IgD-negative memory B cell (primary cell): ENCODE measurements around the gene GRIK2. TPM values are rescaled to one million over a fixed set of nuclear protein-coding genes. Genes with fewer than 3 reads are reported as not detected.
A peak's percentile ranks its signal among the peaks of the same experiment; 100 is the strongest.

ENCODE experiments used
- H3K27ac Mint-ChIP-seq, 3 donors: one replicate each; pipeline ENCODE4 v1.8.0; 2020 to 2022; ENCODE audit warnings: mild to moderate bottlenecking in 3 of 3, mixed read lengths in 3 of 3, moderate library complexity in 1 of 3
- H3K27me3 Mint-ChIP-seq: one replicate; pipeline ENCODE4 v1.8.0; 2021; ENCODE audit warnings: mixed read lengths
- H3K36me3 Mint-ChIP-seq: one replicate; pipeline ENCODE4 v1.8.0; 2020; ENCODE audit warnings: mild to moderate bottlenecking, mixed read lengths
- H3K4me1 Mint-ChIP-seq, 3 donors: one replicate each; pipeline ENCODE4 v1.8.0; 2020 to 2022; ENCODE audit warnings: mixed read lengths in 3 of 3, mild to moderate bottlenecking in 1 of 3
- H3K4me3 Mint-ChIP-seq, 4 donors: one replicate each; pipeline ENCODE4 v1.8.0; 2020 to 2022; ENCODE audit warnings: mild to moderate bottlenecking in 4 of 4, mixed read lengths in 4 of 4, moderate library complexity in 3 of 4
- H3K9me3 Mint-ChIP-seq, 3 donors: one replicate each; pipeline ENCODE4 v1.8.0; 2020 to 2021; ENCODE audit warnings: mixed read lengths in 3 of 3, mild to moderate bottlenecking in 1 of 3
- polyA plus RNA-seq: library from polyadenylated mRNA; unstranded; fragments of 300-500 nt; fragmentation: Illumina TruSeq; gene quantifications from one replicate; pipeline ENCODE4 v1.2.3, GENCODE V29; 2021

The GRIK2 gene
- polyA plus RNA-seq, 1 donor from 2014 or later: not detected

GRCh38 chr6:101800598-101800997, 407.1 kb downstream of the GRIK2 start:
- Mint-ChIP-seq H3K4me3 (no peak overlapping the region), H3K27me3 (no peaks in the 10 kb centered on the region), H3K9me3 (peaks cover 0 to 2% (median 0%) of the 10 kb centered on the region in 3 donors), H3K27ac (no peak overlapping the region), H3K36me3 (no peaks in the 10 kb centered on the region), H3K4me1 (no peaks in the 10 kb centered on the region)

GRCh38 chr6:101803136-101803535, 409.6 kb downstream of the GRIK2 start:
- Mint-ChIP-seq H3K27ac (no peak overlapping the region), H3K9me3 (no peaks in the 10 kb centered on the region), H3K27me3 (no peaks in the 10 kb centered on the region), H3K36me3 (no peaks in the 10 kb centered on the region), H3K4me1 (no peaks in the 10 kb centered on the region), H3K4me3 (no peak overlapping the region)

DNA sequence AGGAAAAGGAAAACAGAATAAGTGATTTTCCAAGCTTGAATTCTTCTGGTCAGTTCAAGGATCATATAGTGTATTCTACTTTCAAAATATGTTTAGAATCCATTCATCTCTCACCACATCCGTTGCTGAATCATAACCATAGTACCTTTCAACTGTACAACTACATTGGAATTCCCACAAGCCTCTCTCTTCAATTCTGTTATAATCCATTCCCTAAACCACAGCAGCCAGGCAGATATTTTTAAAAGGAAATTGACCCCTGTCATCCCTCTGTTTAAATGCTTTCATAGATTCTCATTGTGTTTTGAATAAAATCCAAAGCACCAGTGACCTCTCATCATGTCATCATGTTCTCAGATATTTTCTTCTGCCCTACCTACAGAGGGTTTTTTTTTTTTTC, 412.7 kb downstream of the GRIK2 start:
- H3K4me3 Mint-ChIP-seq: no peak overlapping the region
- no peaks in the 10 kb centered on the region for H3K36me3 Mint-ChIP-seq

GRCh38 chr6:101811108-101811507, 417.6 kb downstream of the GRIK2 start:
- Mint-ChIP-seq H3K4me1 (no peaks in the 10 kb centered on the region), H3K36me3 (no peaks in the 10 kb centered on the region), H3K9me3 (peaks cover 0 to 2% (median 0%) of the 10 kb centered on the region in 3 donors), H3K4me3 (no peak overlapping the region), H3K27ac (no peak overlapping the region), H3K27me3 (no peaks in the 10 kb centered on the region)

More for the DNA sequence above, 412.7 kb downstream of the GRIK2 start:
- Mint-ChIP-seq H3K9me3 (no peaks in the 10 kb centered on the region), H3K27ac (no peak overlapping the region), H3K4me1 (no peaks in the 10 kb centered on the region), H3K27me3 (no peaks in the 10 kb centered on the region)

GRCh38 chr6:101816716-101817115, 423.2 kb downstream of the GRIK2 start:
- no peaks in the 10 kb centered on the region for H3K4me1 Mint-ChIP-seq
- H3K9me3 Mint-ChIP-seq: peaks cover 0 to 2% (median 0%) of the 10 kb centered on the region in 3 donors
- H3K36me3 Mint-ChIP-seq: no peaks in the 10 kb centered on the region
- no peak overlapping the region for H3K4me3 Mint-ChIP-seq
- no peak overlapping the region for H3K27ac Mint-ChIP-seq
- H3K27me3 Mint-ChIP-seq: no peaks in the 10 kb centered on the region

DNA sequence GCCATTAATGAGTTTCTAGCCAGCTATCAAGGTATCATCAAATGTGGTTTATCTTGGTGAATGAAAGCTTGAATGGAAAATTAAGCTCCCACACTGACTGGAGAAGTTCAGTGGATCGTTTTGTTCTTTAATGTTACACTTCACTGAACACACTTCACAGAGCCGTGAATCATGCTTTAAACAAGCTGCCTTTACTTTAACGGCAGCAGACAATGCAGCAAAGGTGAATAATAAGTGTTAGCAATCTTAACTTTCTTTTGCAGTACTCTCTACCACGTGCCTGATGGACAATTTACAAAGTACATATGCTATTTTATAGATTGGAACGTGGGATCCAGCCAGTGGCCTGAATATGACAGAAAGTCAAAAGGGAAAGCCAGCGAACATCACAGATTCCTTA, 424.5 kb downstream of the GRIK2 start:
- Mint-ChIP-seq H3K27ac (no peak overlapping the region), H3K27me3 (no peaks in the 10 kb centered on the region)

GRCh38 chr6:101824551-101825345, 431.2 kb downstream of the GRIK2 start:
- H3K4me3 Mint-ChIP-seq: no peak overlapping the region
- H3K36me3 Mint-ChIP-seq: no peaks in the 10 kb centered on the region
- H3K27ac Mint-ChIP-seq: no peak overlapping the region
- H3K4me1 Mint-ChIP-seq: no peaks in the 10 kb centered on the region
- H3K27me3 Mint-ChIP-seq: no peaks in the 10 kb centered on the region
- H3K9me3 Mint-ChIP-seq: peaks cover 4 to 11% (median 5%) of the 10 kb centered on the region in 3 donors

More for the DNA sequence above, 424.5 kb downstream of the GRIK2 start:
- Mint-ChIP-seq H3K36me3 (no peaks in the 10 kb centered on the region), H3K9me3 (peaks cover 0 to 3% (median 2%) of the 10 kb centered on the region in 3 donors), H3K4me3 (no peak overlapping the region), H3K4me1 (no peaks in the 10 kb centered on the region)

DNA sequence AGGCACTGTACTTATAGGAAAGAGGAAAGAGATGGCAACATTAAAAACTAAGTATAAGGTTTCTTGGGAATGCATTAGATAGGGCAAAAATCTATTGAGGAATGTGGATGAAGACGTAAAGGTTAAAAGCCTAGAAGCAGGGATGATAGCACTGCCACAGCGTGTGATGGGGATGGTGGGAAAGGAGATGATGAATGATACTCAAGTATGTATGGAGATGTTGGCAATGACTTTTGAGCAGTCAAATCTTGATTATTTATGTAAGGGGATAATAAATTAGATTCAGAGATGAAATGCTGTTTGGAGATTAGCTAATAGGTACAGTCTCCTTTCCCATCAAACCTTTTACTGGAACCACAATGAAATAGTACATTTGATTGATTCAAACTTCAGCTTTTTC, 432.8 kb downstream of the GRIK2 start:
- H3K9me3 Mint-ChIP-seq: peaks cover 6 to 11% (median 6%) of the 10 kb centered on the region in 3 donors
- peak overlapping the region in 1 of 3 donors; percentile 7 for H3K27ac Mint-ChIP-seq
- H3K4me3 Mint-ChIP-seq: no peak overlapping the region

GRCh38 chr6:101826678-101827077, 433.2 kb downstream of the GRIK2 start:
- Mint-ChIP-seq H3K27me3 (no peaks in the 10 kb centered on the region), H3K4me1 (no peaks in the 10 kb centered on the region), H3K4me3 (no peak overlapping the region), H3K27ac (no peak overlapping the region), H3K9me3 (peaks cover 6 to 11% (median 6%) of the 10 kb centered on the region in 3 donors), H3K36me3 (no peaks in the 10 kb centered on the region)

More for the DNA sequence above, 432.8 kb downstream of the GRIK2 start:
- Mint-ChIP-seq H3K36me3 (no peaks in the 10 kb centered on the region), H3K4me1 (no peaks in the 10 kb centered on the region), H3K27me3 (no peaks in the 10 kb centered on the region)

- Mint-ChIP-seq H3K4me3 (no peak overlapping the region), H3K4me1 (no peaks in the 10 kb centered on the region), H3K27me3 (no peaks in the 10 kb centered on the region), H3K9me3 (peaks cover 2 to 7% (median 6%) of the 10 kb centered on the region in 3 donors), H3K27ac (no peak overlapping the region), H3K36me3 (no peaks in the 10 kb centered on the region)
Measured at GRCh38 chr6:101830501-101831031, 437.1 kb downstream of the GRIK2 start.

GRCh38 chr6:101832371-101832770, 438.9 kb downstream of the GRIK2 start:
- Mint-ChIP-seq H3K4me1 (no peaks in the 10 kb centered on the region), H3K36me3 (no peaks in the 10 kb centered on the region), H3K9me3 (peaks cover 2 to 7% (median 3%) of the 10 kb centered on the region in 3 donors), H3K27me3 (no peaks in the 10 kb centered on the region), H3K4me3 (no peak overlapping the region), H3K27ac (no peak overlapping the region)

GRCh38 chr6:101840100-101840499, 446.6 kb downstream of the GRIK2 start:
- Mint-ChIP-seq H3K9me3 (peaks cover 0 to 4% (median 0%) of the 10 kb centered on the region in 3 donors), H3K27me3 (no peaks in the 10 kb centered on the region), H3K36me3 (no peaks in the 10 kb centered on the region), H3K4me3 (no peak overlapping the region), H3K27ac (no peak overlapping the region), H3K4me1 (no peaks in the 10 kb centered on the region)

DNA sequence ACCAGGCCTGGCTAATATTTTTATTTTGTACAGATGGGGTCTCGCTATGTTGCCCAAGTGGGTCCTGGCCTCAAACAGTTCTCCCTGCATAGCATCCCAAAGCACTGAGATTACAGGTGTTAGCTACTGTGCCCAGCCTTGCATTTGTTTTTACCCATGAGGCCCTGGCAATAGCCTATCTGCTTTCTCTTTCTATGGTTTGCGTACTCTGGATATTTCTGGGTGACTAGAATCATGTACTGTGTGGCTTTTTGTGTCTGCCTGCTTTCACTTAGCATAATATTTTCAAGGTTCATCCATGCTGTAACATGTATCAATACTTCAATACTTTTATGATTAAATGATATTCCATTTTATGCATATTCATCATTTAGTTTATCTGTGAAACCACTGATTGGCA, 451.7 kb downstream of the GRIK2 start:
- no peak overlapping the region for H3K4me3 Mint-ChIP-seq
- H3K4me1 Mint-ChIP-seq: peaks cover 0 to 1% (median 0%) of the 10 kb centered on the region in 3 donors
- H3K27me3 Mint-ChIP-seq: no peaks in the 10 kb centered on the region
- no peaks in the 10 kb centered on the region for H3K36me3 Mint-ChIP-seq
- peaks cover 0 to 4% (median 0%) of the 10 kb centered on the region in 3 donors for H3K9me3 Mint-ChIP-seq
- H3K27ac Mint-ChIP-seq: no peak overlapping the region

DNA sequence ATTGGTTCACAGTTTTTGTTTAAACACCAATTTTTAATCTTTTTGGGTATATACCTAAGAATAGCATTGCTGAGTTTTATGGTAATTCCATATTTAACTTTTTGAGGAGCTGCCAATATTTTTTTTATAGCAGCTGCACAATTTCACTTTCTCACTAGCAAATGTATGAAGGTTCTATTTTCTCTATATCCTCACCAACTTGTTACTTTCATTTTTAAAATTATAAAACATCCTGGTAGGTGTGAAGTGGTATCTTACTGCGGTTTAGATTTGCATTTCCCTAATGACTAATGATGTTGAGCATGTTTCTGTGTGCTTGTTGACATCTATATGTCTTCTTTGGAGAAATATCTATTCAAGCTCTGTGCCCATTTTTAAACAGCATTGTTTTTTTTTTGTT, 452.1 kb downstream of the GRIK2 start:
- no peak overlapping the region for H3K4me3 Mint-ChIP-seq
- peaks cover 0 to 1% (median 0%) of the 10 kb centered on the region in 3 donors for H3K4me1 Mint-ChIP-seq
- no peak overlapping the region for H3K27ac Mint-ChIP-seq
- peaks cover 0 to 2% (median 0%) of the 10 kb centered on the region in 3 donors for H3K9me3 Mint-ChIP-seq
- H3K27me3 Mint-ChIP-seq: no peaks in the 10 kb centered on the region
- H3K36me3 Mint-ChIP-seq: no peaks in the 10 kb centered on the region

DNA sequence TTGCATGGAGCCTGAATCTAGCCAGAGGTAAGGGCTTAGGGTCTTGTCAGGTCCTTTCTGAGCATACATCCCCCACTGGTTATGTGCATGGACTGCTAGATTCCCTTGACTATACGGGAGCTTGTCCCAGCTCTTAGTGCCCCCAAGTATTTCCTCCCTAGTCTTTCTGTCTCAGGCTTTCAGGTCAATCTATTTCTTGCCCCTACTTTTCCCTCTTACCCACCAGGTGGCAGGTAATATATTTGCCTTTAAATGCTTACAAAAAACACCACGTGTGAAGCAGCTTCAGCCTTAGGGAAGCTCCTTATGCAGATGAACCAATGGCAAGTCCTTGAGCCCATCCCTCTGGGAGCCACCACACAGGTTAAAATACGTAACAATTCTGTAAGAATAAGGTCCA, 454.2 kb downstream of the GRIK2 start:
- Mint-ChIP-seq H3K27ac (no peak overlapping the region), H3K36me3 (no peaks in the 10 kb centered on the region), H3K4me1 (peaks cover 0 to 1% (median 0%) of the 10 kb centered on the region in 3 donors), H3K27me3 (no peaks in the 10 kb centered on the region), H3K9me3 (peaks cover 0 to 2% (median 0%) of the 10 kb centered on the region in 3 donors), H3K4me3 (no peak overlapping the region)

DNA sequence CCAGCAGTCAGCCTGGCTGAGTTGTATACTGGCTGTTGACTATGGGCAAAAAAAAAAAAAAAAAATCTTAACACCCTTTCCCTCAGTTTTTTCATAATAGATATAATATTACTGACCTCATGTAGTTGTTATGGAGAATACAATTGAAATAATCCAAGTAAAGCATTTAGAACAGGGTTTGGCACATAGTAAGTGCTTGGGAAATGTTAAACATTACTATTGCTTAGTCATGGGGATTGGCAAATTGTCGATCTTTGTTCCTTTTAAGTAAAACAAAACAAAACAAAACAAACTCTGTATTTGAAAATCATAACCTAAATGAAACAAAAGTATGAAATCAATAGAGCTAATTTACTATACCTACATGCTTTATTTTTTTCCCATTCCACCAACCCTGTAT, 458.4 kb downstream of the GRIK2 start:
- no peak overlapping the region for H3K27ac Mint-ChIP-seq
- no peaks in the 10 kb centered on the region for H3K4me1 Mint-ChIP-seq
- H3K36me3 Mint-ChIP-seq: no peaks in the 10 kb centered on the region
- no peak overlapping the region for H3K4me3 Mint-ChIP-seq
- no peaks in the 10 kb centered on the region for H3K27me3 Mint-ChIP-seq
- no peaks in the 10 kb centered on the region for H3K9me3 Mint-ChIP-seq
